ENCODE measurements around the gene EEF1E1. TPM values are rescaled to one million over a fixed set of nuclear protein-coding genes. Genes with fewer than 3 reads are reported as not detected.

The EEF1E1 gene
- total and polyA plus RNA-seq, 2 of the 8 experiments (the other 6 are each of a cell fraction or from before 2014, with no cell fraction given): 96.8 to 112 TPM

GRCh38 chr6:8082954-8083858, 19.1 kb downstream of the EEF1E1 start:
- Histone ChIP-seq H2AK5ac (ENCODE audit: low read depth, low read length) (no peak overlapping the region), H3K27me3 (replicated peaks in 1 of 4; ENCODE audit: control insufficient read depth in 3 of 4, extremely low read depth in 1 of 4, insufficient read depth in 3 of 4, low read length in 3 of 4) (no peaks in the 10 kb centered on the region), H2BK15ac (ENCODE audit: low read length) (no peak overlapping the region), H3K23ac (ENCODE audit: insufficient read length) (no peak overlapping the region), H2BK5ac (ENCODE audit: low read depth, low read length) (no peak overlapping the region), H4K8ac (ENCODE audit: extremely low read depth, insufficient read depth, low read length) (no peak overlapping the region), H3K79me1 (ENCODE audit: low read depth, low read length) (no peaks in the 10 kb centered on the region), H2BK20ac (ENCODE audit: low read length) (no peak overlapping the region), H3K18ac (ENCODE audit: extremely low read depth, low read length) (no peak overlapping the region), H3K36me3 (ENCODE audit: control insufficient read depth in 2 of 4, insufficient read depth in 4 of 4, low read length in 3 of 4) (peaks cover 0 to 63% (median 22%) of the 10 kb centered on the region in 4 experiments; a peak in 7 of 8 replicates), H3K27ac (ENCODE audit: low read depth, low read length) (no peak overlapping the region), H4K91ac (replicated peaks; ENCODE audit: insufficient read length, low read length) (no peak overlapping the region), H4K5ac (ENCODE audit: insufficient read length, low read depth, low read length) (no peak overlapping the region), H3K23me2 (ENCODE audit: low read depth, low read length) (no peaks in the 10 kb centered on the region), H2BK120ac (replicated peaks; ENCODE audit: low read depth, low read length) (no peak overlapping the region), H3K4me1 (replicated peaks in 1 of 4; ENCODE audit: control insufficient read depth in 3 of 4, insufficient read depth in 4 of 4, low read length in 3 of 4) (no peaks in the 10 kb centered on the region), H3K4me2 (ENCODE audit: insufficient read depth in 1 of 2, low read depth in 2 of 2, low read length in 2 of 2) (no peak overlapping the region), H2BK12ac (ENCODE audit: low read depth, low read length) (no peak overlapping the region), H3K79me2 (ENCODE audit: control insufficient read depth in 1 of 2, insufficient read depth in 2 of 2, low read length in 2 of 2) (peaks cover 0 to 49% of the 10 kb centered on the region in 2 experiments; a peak in 2 of 4 replicates), H4K20me1 (replicated peaks in 1 of 2; ENCODE audit: control insufficient read depth in 1 of 2, insufficient read depth in 2 of 2, low read length in 2 of 2) (peaks cover 2 to 5% of the 10 kb centered on the region in 2 experiments), H3K4ac (replicated peaks; ENCODE audit: insufficient read length, low read depth, low read length) (no peak overlapping the region), H3K9me3 (ENCODE audit: insufficient read depth in 2 of 2, low read depth in 1 of 2, low read length in 1 of 2) (peaks cover 0 to under 1% of the 10 kb centered on the region in 2 experiments; a peak in 1 of 4 replicates), H3K9ac (replicated peaks in 1 of 4; ENCODE audit: extremely low read depth in 1 of 4, low read depth in 3 of 4, low read length in 3 of 4) (no peak overlapping the region), H2AFZ (ENCODE audit: low read length) (no peak overlapping the region), H3K14ac (ENCODE audit: insufficient read length) (no peak overlapping the region), H3K56ac (replicated peaks; ENCODE audit: insufficient read length, low read depth, low read length) (no peak overlapping the region), H3K4me3 (ENCODE audit: extremely low read depth in 1 of 4, insufficient read depth in 2 of 4, low read depth in 3 of 4, low read length in 4 of 4) (no peak overlapping the region)
- FAIRE-seq (no peak), DNase-seq (ENCODE audit: low read depth in 1 of 2, low spot score in 2 of 2) (no peak)
- POLR2A ChIA-PET (ENCODE audit: partially characterized antibody): interaction anchor here (0.5 kb wide), 1 partner anchor 19 kb away, joined by 3 read pairs; the partner anchor contains the start of gene EEF1E1
- CTCF ChIA-PET (ENCODE audit: partially characterized antibody): no interaction called here
- 85% methylated on average over 11 of the region's 11 CpGs; no CpG with 5 or more reads in 1 of the 2 experiments for WGBS, 2 experiments (ENCODE audit: extremely low coverage in 1 of 2, insufficient coverage in 1 of 2, insufficient read length in 1 of 2, insufficient replicate concordance in 2 of 2, low coverage in 1 of 2, low lambda C conversion rate in 2 of 2, missing lambda C conversion rate in 1 of 2)
- TF ChIP-seq KDM5A (IDR thresholded peaks at IDR 0.05; ENCODE audit: low read length): no peak
- no peak for TF ChIP-seq HDAC2 (IDR thresholded peaks at IDR 0.05; ENCODE audit: borderline replicate concordance in 1 of 2, low read depth in 2 of 2, low read length in 2 of 2)
- no peak for TF ChIP-seq SIX5 (IDR thresholded peaks at IDR 0.05; ENCODE audit: low read depth, low read length)
- no peak for TF ChIP-seq SAP30 (IDR thresholded peaks at IDR 0.05; ENCODE audit: insufficient read depth, insufficient replicate concordance, low read length)
- no peak for TF ChIP-seq YY1 (IDR thresholded peaks at IDR 0.05; ENCODE audit: low read depth, low read length)
- no peak for TF ChIP-seq SUZ12 (IDR thresholded peaks at IDR 0.05; ENCODE audit: low read length)
- TF ChIP-seq FOSL1 (IDR thresholded peaks at IDR 0.05; ENCODE audit: insufficient read depth, low read depth, low read length): no peak
- TF ChIP-seq TEAD4 (IDR thresholded peaks at IDR 0.05; ENCODE audit: low read depth, low read length): no peak
- TF ChIP-seq RBBP5 (IDR thresholded peaks at IDR 0.05; ENCODE audit: borderline replicate concordance, low read depth, low read length): no peak
- TF ChIP-seq POLR2A (IDR thresholded peaks at IDR 0.05; ENCODE audit: control extremely low read depth in 1 of 2, low read depth in 2 of 2, low read length in 2 of 2): no peak
- no peak for TF ChIP-seq PHF8 (conservative IDR thresholded peaks at IDR 0.05; ENCODE audit: low read depth, low read length)
- TF ChIP-seq BCL11A (IDR thresholded peaks at IDR 0.05; ENCODE audit: low read depth in 2 of 2, low read length in 2 of 2): no peak
